ENCODE results near the gene VCAN.

- TF ChIP-seq REST (IDR thresholded peaks at IDR 0.05) (no peak), CTCF (IDR thresholded peaks at IDR 0.05; ENCODE audit: low read depth, low read length, missing input control) (no peak), SP1 (IDR thresholded peaks at IDR 0.05) (no peak), RAD21 (IDR thresholded peaks at IDR 0.05) (no peak), ZBTB33 (IDR thresholded peaks at IDR 0.05) (no peak), HNF4A (conservative IDR thresholded peaks at IDR 0.05) (no peak), ATF3 (IDR thresholded peaks at IDR 0.05) (no peak)
Observed at GRCh38 chr5:83434946-83435345, 36.6 kb upstream of the VCAN start.

Measured in liver (tissue), 3 donors.